GM12878 (cell line): ENCODE measurements around the gene ZFAND2B. TPM values are rescaled to one million over a fixed set of nuclear protein-coding genes. Genes with fewer than 3 reads are reported as not detected.

ENCODE experiments used
- ATAC-seq: fragments of 200-7000 bp; cut with Tn5 transposase; 3 replicates; pipeline ENCODE4 v1.9.1; 2020; ENCODE audit warnings: mild to moderate bottlenecking, moderate library complexity
- BruUV-seq: library from RNA; stranded (reverse); fragments of 400-500 nt; replicated peaks from 2 replicates; lab custom pipeline; 2021; lab: Mats Ljungman, UMichigan
- CTCF ChIA-PET: fragments of 300-600 bp; sonication (Branson Sonifier 250); formaldehyde crosslinking; extraction: SDS; loops from one replicate; lab custom pipeline; 2021; ENCODE audit warnings: inconsistent platforms; lab: Yijun Ruan, JAX
- POLR2A ChIA-PET: fragments of 350-600 bp; formaldehyde crosslinking; extraction: SDS; loops from one replicate; lab custom pipeline; 2021; ENCODE audit warnings: inconsistent platforms; lab: Charles Lee
- RAD21 ChIA-PET: fragments of 300-600 bp; sonication (Branson Sonifier 250); formaldehyde crosslinking; loops from one replicate; lab custom pipeline; 2023; ENCODE audit warnings: antibody characterized with exemption; ENCODE audit not compliant: unreplicated experiment; lab: Charles Lee
- SMC1A ChIA-PET: fragments of 300-600 bp; sonication (Branson Sonifier 250); formaldehyde crosslinking; loops from one replicate; lab custom pipeline; 2023; ENCODE audit not compliant: unreplicated experiment, uncharacterized antibody; lab: Charles Lee
- DNase-seq: peaks from one replicate; pipeline ENCODE4 v3.0.0-alpha.2; 2011; ENCODE audit warnings: low read depth, low spot score
- FAIRE-seq: peaks from 3 replicates; lab custom pipeline; 2011; peaks lifted over from hg19 to GRCh38; lab: Jason Lieb, UNC
- H2AFZ ChIP-seq: 2 replicates; pipeline ENCODE4 v1.6.0; 2011; ENCODE audit warnings: low read depth, low read length, control low read depth; ENCODE audit not compliant: control insufficient read depth
- H3K27ac ChIP-seq: 2 replicates; pipeline ENCODE4 v1.5.1; 2011; ENCODE audit warnings: control low read depth; ENCODE audit not compliant: control insufficient read depth, insufficient read depth
- H3K27me3 ChIP-seq, 2 experiments: replicated peaks in 1 of 2; 2 replicates each; pipeline versions ENCODE4 v1.6.0 to v1.6.1; 2011; ENCODE audit warnings: low read length in 1 of 2; ENCODE audit not compliant: control insufficient read depth in 2 of 2, insufficient read depth in 2 of 2
- H3K36me3 ChIP-seq, 2 experiments: 2 replicates each; pipeline ENCODE4 v1.5.1; 2011; ENCODE audit warnings: low read length in 1 of 2; ENCODE audit not compliant: control insufficient read depth in 2 of 2, insufficient read depth in 2 of 2
- H3K4me1 ChIP-seq: 2 replicates; pipeline ENCODE4 v1.6.1; 2011; ENCODE audit warnings: mild to moderate bottlenecking, low read length, moderate library complexity, mixed read lengths; ENCODE audit not compliant: control insufficient read depth, insufficient read depth
- H3K4me2 ChIP-seq: 2 replicates; pipeline ENCODE4 v1.6.0; 2011; ENCODE audit warnings: control low read depth; ENCODE audit not compliant: control insufficient read depth, insufficient read depth
- H3K4me3 ChIP-seq: fragments of 200-600 bp; sonication (generic); 2 replicates; pipeline ENCODE4 v1.5.1; 2016
- H3K79me2 ChIP-seq: 2 replicates; pipeline ENCODE4 v1.6.0; 2011; ENCODE audit warnings: low read length; ENCODE audit not compliant: control insufficient read depth, insufficient read depth
- H3K9ac ChIP-seq: 2 replicates; pipeline ENCODE4 v1.8.0; 2011; ENCODE audit warnings: low read length, control low read depth, mixed read lengths; ENCODE audit not compliant: control insufficient read depth, insufficient read depth
- H3K9me3 ChIP-seq: replicated peaks from 3 replicates; pipeline ENCODE4 v1.5.1; 2011; ENCODE audit warnings: mild to moderate bottlenecking, low read length; ENCODE audit not compliant: control insufficient read depth, insufficient read depth
- H4K20me1 ChIP-seq: 2 replicates; pipeline ENCODE4 v1.6.0; 2011; ENCODE audit not compliant: control insufficient read depth, insufficient read depth
- GATAD2B ChIP-seq: fragments of 450-650 bp; conservative IDR thresholded peaks from 2 replicates; pipeline ENCODE4 v1.6.1; 2017; ENCODE audit warnings: low read depth, mild to moderate bottlenecking, moderate library complexity
- SIN3A ChIP-seq: IDR thresholded peaks from 2 replicates; pipeline ENCODE4 v1.6.1; 2012; ENCODE audit warnings: low read depth, low read length, improper control_type of control experiment
- SMARCA5 ChIP-seq: fragments of 450-650 bp; IDR thresholded peaks from 2 replicates; pipeline ENCODE4 v1.6.1; 2017; ENCODE audit warnings: mild to moderate bottlenecking
- ZNF217 ChIP-seq: fragments of 450-650 bp; IDR thresholded peaks from 2 replicates; pipeline ENCODE4 v1.6.1; 2017; ENCODE audit warnings: antibody characterized with exemption, mild to moderate bottlenecking
- WGBS: methylation state at CpG from one replicate; pipeline ENCODE4 v1.1.6; 2016; ENCODE audit warnings: low lambda C conversion rate; ENCODE audit not compliant: insufficient replicate concordance, insufficient coverage; ENCODE audit errors: missing lambda C conversion rate; 5-methylcytosine and 5-hydroxymethylcytosine counted together
- in situ Hi-C: fragments of 300-500 bp; cut with MboI; formaldehyde crosslinking; loops from 9 replicates; pipeline ENCODE4 v1.14.3; 2018; ENCODE audit warnings: mixed read lengths
- intact Hi-C: fragments of 100-400 bp; cut with micrococcal nuclease; formaldehyde crosslinking; loops from one replicate; pipeline ENCODE4 v1.14.2; 2022; ENCODE audit not compliant: unreplicated experiment
- polyA plus RNA-seq, 11 experiments: library from polyadenylated mRNA; depleted of rRNA in 4 of 11; unstranded in 6 of 11; stranded (reverse) in 5 of 11; fragments of >200 nt; fragmentation: Nextera tagmentation in 4 of 11; fragmentation: Illumina TruSeq in 1 of 11; extraction: Ambion mirVana in 4 of 11; extraction: Trizol in 1 of 11; gene quantifications; 1 replicate in 1 of 11; 2 replicates in 10 of 11; pipeline versions ENCODE4 v1.2.1 to v1.2.3, GENCODE V29; 2011 to 2016; ENCODE audit warnings: inconsistent platforms in 2 of 11, missing spikeins in 2 of 11, low read depth in 1 of 11
- total RNA-seq, 4 experiments: library from RNA; depleted of rRNA in 3 of 4; stranded (reverse); fragments of >200 nt in 3 of 4; fragmentation: Illumina TruSeq in 1 of 4; extraction: Trizol in 1 of 4; gene quantifications; 2 replicates each; pipeline versions ENCODE4 v1.2.1 to v1.2.3, GENCODE V29; 2013 to 2021
- TF ChIP-seq, protein P1 (sequence below): fragments of 450-650 bp; conservative IDR thresholded peaks from 2 replicates; pipeline ENCODE4 v1.6.1; 2017; ENCODE audit warnings: mild to moderate bottlenecking, moderate library complexity
- TF ChIP-seq, protein P2 (sequence below): fragments of 450-650 bp; formaldehyde crosslinking; IDR thresholded peaks from 2 replicates; pipeline ENCODE4 v1.5.0; 2022; ENCODE audit warnings: mild to moderate bottlenecking, missing genetic modification characterization

Gene ZFAND2B
- total and polyA plus RNA-seq, 10 of the 15 experiments (the other 5 are each of a cell fraction or from before 2014, with no cell fraction given), result 5.4 to 28.1 (median 22.4) TPM

DNA sequence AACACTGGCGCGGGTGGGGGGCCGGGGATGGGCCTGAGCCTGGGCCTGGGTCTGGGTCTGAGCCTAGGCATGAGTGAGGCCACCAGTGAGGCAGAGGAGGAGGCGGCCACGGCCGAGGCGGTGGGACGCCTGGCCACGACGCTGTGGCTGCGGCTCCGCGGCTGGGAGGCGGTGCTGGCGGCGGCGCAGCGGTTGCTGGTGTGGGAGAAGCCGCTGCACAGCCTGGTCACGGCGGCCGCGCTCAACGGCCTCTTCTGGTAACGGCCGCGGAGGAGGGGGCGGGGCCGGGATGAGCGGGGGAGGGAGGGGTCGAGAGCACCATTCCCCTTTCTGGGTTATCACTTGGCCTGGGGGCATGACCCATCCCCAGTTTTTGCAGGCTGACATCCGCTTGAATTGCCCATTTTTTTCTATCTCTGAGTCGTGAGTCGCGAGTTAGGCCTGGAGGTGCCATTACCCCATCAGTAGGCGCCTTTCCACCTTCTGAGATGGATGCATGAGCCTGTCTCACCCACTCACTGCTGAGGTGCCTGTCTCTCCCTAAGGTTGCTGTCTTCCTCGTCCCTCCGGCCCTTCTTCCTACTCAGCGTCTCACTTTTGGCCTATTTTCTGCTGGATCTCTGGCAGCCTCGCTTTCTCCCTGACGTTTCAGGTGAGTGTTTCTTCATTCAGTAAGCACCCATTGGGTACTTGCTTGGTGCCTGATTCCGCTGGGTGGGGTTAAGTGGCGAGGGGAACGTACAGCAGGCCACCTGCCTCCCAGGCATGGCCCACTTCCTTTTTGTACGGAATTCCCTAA lies 28.0 kb upstream of the ZFAND2B start:
- H3K27me3 ChIP-seq, result no peaks in the 10 kb centered on the region
- POLR2A ChIA-PET, result interaction anchor here (1.0 to 1.2 kb wide), 2 partner anchors 22 to 29 kb away, joined by 3 read pairs; no protein-coding TSS in a partner anchor
- in situ Hi-C loops (no loop called here), intact Hi-C loops (loop anchor here (5.0 kb wide), 3 partner anchors 99 to 209 kb away; partner anchors contain the start of genes DNAJB2 and DNPEP)
- RAD21 ChIA-PET, result no interaction called here
- CTCF ChIA-PET, result interaction anchor here (1.0 to 1.9 kb wide), 2 partner anchors 8 to 22 kb away, joined by 3 to 8 read pairs; partner anchors contain the start of gene SLC23A3
- peaks cover 10% of the 10 kb centered on the region for H3K4me1 ChIP-seq
- H3K4me2 ChIP-seq, result peak overlapping the region; percentile 89
- DNase-seq (no peak), FAIRE-seq (no peak), ATAC-seq (peak; percentile 2)
- peak overlapping the region; percentile 83 for H3K4me3 ChIP-seq
- H3K27ac ChIP-seq, result peak overlapping the region; percentile 49
- H3K79me2 ChIP-seq, result peaks cover 32% of the 10 kb centered on the region
- TF ChIP-seq, protein P1, sequence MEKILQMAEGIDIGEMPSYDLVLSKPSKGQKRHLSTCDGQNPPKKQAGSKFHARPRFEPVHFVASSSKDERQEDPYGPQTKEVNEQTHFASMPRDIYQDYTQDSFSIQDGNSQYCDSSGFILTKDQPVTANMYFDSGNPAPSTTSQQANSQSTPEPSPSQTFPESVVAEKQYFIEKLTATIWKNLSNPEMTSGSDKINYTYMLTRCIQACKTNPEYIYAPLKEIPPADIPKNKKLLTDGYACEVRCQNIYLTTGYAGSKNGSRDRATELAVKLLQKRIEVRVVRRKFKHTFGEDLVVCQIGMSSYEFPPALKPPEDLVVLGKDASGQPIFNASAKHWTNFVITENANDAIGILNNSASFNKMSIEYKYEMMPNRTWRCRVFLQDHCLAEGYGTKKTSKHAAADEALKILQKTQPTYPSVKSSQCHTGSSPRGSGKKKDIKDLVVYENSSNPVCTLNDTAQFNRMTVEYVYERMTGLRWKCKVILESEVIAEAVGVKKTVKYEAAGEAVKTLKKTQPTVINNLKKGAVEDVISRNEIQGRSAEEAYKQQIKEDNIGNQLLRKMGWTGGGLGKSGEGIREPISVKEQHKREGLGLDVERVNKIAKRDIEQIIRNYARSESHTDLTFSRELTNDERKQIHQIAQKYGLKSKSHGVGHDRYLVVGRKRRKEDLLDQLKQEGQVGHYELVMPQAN, result peak; percentile 70
- no peak for TF ChIP-seq SIN3A
- TF ChIP-seq ZNF217, result no peak
- TF ChIP-seq, protein P2, sequence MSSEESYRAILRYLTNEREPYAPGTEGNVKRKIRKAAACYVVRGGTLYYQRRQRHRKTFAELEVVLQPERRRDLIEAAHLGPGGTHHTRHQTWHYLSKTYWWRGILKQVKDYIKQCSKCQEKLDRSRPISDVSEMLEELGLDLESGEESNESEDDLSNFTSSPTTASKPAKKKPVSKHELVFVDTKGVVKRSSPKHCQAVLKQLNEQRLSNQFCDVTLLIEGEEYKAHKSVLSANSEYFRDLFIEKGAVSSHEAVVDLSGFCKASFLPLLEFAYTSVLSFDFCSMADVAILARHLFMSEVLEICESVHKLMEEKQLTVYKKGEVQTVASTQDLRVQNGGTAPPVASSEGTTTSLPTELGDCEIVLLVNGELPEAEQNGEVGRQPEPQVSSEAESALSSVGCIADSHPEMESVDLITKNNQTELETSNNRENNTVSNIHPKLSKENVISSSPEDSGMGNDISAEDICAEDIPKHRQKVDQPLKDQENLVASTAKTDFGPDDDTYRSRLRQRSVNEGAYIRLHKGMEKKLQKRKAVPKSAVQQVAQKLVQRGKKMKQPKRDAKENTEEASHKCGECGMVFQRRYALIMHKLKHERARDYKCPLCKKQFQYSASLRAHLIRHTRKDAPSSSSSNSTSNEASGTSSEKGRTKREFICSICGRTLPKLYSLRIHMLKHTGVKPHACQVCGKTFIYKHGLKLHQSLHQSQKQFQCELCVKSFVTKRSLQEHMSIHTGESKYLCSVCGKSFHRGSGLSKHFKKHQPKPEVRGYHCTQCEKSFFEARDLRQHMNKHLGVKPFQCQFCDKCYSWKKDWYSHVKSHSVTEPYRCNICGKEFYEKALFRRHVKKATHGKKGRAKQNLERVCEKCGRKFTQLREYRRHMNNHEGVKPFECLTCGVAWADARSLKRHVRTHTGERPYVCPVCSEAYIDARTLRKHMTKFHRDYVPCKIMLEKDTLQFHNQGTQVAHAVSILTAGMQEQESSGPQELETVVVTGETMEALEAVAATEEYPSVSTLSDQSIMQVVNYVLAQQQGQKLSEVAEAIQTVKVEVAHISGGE (CRISPR knock-in tag), result no peak
- 0 out of 2 replicates have a peak, but pooled peaks have one; percentile 0 for TF ChIP-seq GATAD2B
- TF ChIP-seq SMARCA5, result no peak; the same call in none of the 2 replicates
- peak overlapping the region; percentile 77 for H2AFZ ChIP-seq
- no TSS peak for BruUV-seq
- H3K36me3 ChIP-seq, result peaks cover 10 to 15% of the 10 kb centered on the region in 2 experiments
- no peaks in the 10 kb centered on the region for H4K20me1 ChIP-seq
- peak overlapping the region; percentile 72 for H3K9ac ChIP-seq
- SMC1A ChIA-PET, result interaction anchor here (1.0 to 1.7 kb wide), 2 partner anchors 8 to 14 kb away, joined by 3 to 4 read pairs; no protein-coding TSS in a partner anchor
- H3K9me3 ChIP-seq, result no peaks in the 10 kb centered on the region
- WGBS, result 1% methylated on average over 30 of the region's 45 CpGs
